VCaP (cell line): ENCODE data around the gene ZBTB45.

Experiments
- H3K27ac ChIP-seq: fragments of 450-650 bp; 2 replicates; pipeline ENCODE4 v1.5.1; 2017
- TF ChIP-seq, protein P1 (sequence below): fragments of 450-650 bp; conservative IDR thresholded peaks from 2 replicates; pipeline ENCODE4 v1.5.1; 2017; ENCODE audit warnings: mild to moderate bottlenecking, moderate library complexity

ZBTB45 gene

DNA sequence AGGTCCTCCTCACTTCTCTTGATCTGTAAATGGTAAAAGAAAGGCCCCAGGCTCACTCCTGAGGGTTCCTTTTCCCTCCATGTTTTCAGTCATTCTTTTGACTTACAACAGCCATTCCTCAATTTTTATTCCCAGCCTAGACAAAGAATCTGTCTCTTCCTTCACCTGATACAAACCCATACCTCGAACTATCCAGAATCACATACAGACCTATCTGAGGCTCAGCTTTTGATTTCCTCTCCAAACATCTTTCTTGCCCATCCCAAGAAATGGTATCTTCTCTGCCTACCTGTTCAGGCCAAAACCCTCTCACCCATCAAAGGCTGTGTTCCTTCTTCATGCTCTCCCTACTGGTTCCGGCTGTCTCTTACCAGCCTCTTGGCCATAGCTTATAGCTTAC lies 33.0 kb upstream of the ZBTB45 start:
- peak overlapping the region; percentile 100; the same call in 1 of the 2 replicates for H3K27ac ChIP-seq
- TF ChIP-seq, protein P1, sequence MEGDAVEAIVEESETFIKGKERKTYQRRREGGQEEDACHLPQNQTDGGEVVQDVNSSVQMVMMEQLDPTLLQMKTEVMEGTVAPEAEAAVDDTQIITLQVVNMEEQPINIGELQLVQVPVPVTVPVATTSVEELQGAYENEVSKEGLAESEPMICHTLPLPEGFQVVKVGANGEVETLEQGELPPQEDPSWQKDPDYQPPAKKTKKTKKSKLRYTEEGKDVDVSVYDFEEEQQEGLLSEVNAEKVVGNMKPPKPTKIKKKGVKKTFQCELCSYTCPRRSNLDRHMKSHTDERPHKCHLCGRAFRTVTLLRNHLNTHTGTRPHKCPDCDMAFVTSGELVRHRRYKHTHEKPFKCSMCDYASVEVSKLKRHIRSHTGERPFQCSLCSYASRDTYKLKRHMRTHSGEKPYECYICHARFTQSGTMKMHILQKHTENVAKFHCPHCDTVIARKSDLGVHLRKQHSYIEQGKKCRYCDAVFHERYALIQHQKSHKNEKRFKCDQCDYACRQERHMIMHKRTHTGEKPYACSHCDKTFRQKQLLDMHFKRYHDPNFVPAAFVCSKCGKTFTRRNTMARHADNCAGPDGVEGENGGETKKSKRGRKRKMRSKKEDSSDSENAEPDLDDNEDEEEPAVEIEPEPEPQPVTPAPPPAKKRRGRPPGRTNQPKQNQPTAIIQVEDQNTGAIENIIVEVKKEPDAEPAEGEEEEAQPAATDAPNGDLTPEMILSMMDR: no peak

GRCh38 chr19:58551577-58552471 lies 32.2 kb upstream of the ZBTB45 start:
- TF ChIP-seq, protein P1: no peak
- no peak overlapping the region for H3K27ac ChIP-seq

- TF ChIP-seq, protein P1: no peak
- no peak overlapping the region for H3K27ac ChIP-seq
Measured at GRCh38 chr19:58551123-58551497, 31.5 kb upstream of the ZBTB45 start.

GRCh38 chr19:58550362-58551122 lies 30.9 kb upstream of the ZBTB45 start:
- no peak overlapping the region for H3K27ac ChIP-seq
- TF ChIP-seq, protein P1: no peak

GRCh38 chr19:58549664-58550361 lies 30.2 kb upstream of the ZBTB45 start:
- H3K27ac ChIP-seq: 0 out of 2 replicates have a peak overlapping the region, but pooled peaks have one; percentile 11
- TF ChIP-seq, protein P1: no peak

- TF ChIP-seq, protein P1: no peak
Measured at GRCh38 chr19:58548859-58549663, 29.5 kb upstream of the ZBTB45 start.

More at GRCh38 chr19:58548859-58549663, 29.5 kb upstream of the ZBTB45 start:
- H3K27ac ChIP-seq: 0 out of 2 replicates have a peak overlapping the region, but pooled peaks have one; percentile 11
